GM21723 (cell line): ENCODE data around the gene MED9.
"Not testable (repeated sequence)": the region's sequence is repeated elsewhere in the genome, so short reads cannot be mapped to it uniquely, and the experiment has no call there.

Experiments
- ATAC-seq: cut with Tn5 transposase; IDR thresholded peaks from one replicate; pipeline ENCODE4 v1.9.1; 2021; ENCODE audit warnings: mild to moderate bottlenecking, moderate library complexity; ENCODE audit not compliant: unreplicated experiment

MED9 gene

DNA sequence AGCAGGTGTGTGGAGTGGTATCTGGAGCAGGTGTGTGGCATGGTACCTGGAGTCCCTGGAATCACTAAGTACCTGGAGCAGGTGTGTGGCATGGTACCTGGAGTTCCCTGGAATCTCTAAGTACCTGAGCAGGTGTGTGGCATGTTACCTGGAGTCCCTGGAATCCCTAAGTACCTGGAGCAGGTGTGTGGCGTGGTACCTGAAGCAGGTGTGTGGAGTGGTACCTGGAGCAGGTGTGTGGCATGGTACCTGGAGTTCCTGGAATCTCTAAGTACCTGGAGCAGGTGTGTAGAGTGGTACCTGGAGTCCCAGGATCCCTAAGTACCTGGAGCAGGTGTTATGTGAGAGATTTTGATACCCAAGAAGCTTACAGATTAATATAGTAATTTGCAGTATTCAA lies 22.1 kb upstream of the MED9 start:
- not testable (repeated sequence) for ATAC-seq

DNA sequence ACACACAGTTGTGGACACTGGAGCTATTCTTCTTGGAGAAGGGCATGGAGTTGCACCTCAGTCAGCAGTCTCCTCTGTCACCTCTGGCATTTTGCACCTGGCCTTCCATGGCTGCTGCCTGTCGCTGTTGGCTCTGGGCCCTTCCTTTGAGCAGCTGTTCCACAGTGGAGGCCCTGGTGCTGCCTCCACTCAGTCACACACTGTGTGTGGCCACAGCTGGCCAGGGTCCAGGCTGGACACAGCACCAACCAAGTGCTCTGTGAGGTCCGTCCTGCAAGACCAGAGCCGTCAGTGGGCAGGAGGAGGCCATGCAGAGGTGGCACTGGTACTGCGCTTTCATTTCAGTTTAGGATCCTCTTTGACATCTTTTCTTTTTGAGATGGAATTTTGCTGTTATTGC lies 21.6 kb upstream of the MED9 start:
- no peak for ATAC-seq

- ATAC-seq = no peak
Observed at GRCh38 chr17:17456251-17456650, 20.5 kb upstream of the MED9 start.

- no peak for ATAC-seq
Observed at GRCh38 chr17:17457680-17458079, 19.1 kb upstream of the MED9 start.

DNA sequence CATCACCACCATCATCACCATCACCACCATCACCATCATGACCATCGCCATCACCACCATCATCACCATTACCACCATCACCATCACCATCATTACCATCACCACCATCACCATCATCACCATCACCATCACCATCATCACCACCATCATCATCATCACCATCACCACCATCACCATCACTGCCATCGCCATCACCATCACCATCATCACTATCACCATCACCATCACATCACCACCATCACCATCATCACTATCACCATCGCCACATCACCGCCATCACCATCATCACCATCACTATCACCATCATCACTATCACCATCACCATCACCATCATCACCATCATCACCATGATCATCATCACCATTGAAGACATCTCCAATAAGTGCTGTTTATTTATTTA lies 16.8 kb upstream of the MED9 start:
- ATAC-seq = no peak

- no peak for ATAC-seq
Observed at GRCh38 chr17:17462048-17462824, 14.6 kb upstream of the MED9 start.

DNA sequence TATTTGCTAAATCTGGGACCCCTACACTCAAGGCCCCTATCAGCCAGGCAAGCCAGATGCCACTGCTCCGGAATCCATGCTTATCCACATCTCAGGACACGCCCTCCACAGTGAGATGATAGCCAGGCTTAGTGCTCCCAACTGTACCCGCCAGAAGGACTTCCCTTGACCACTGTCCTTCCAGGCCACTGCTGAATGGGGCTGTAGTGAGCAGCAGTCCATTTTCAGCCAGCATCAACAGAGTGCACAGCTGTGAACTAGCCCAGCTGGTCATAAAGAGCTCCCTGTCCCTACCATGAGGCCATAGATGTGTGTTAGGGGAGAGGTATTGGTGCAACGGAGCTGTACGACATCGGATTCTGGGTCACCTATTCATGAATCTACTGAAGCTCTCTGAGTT lies 13.0 kb upstream of the MED9 start:
- ATAC-seq = no peak

GRCh38 chr17:17465878-17466277 lies 10.9 kb upstream of the MED9 start:
- not testable (repeated sequence) for ATAC-seq

DNA sequence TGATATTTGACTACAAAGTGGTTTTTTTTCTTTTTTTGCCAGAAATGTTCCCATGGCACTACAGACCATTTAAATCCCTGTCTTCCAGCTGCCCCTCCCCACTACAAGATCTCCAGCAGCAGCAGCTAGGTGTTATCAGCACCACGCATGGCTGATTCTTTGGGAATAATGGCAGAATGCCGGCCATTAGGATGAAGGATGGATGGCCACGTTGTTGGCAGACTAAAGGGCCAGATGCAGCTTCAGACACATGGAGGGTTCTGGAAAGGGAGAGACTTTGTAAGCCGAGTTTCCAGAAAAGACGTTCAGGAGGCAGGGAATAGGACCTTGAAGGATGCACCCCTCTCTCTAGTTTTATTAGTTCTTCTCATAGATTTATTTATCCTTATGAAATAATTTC lies 10.3 kb upstream of the MED9 start:
- ATAC-seq = no peak

- no peak for ATAC-seq
Observed at GRCh38 chr17:17467016-17467415, 9.8 kb upstream of the MED9 start.

GRCh38 chr17:17467720-17468119 lies 9.1 kb upstream of the MED9 start:
- no peak for ATAC-seq

DNA sequence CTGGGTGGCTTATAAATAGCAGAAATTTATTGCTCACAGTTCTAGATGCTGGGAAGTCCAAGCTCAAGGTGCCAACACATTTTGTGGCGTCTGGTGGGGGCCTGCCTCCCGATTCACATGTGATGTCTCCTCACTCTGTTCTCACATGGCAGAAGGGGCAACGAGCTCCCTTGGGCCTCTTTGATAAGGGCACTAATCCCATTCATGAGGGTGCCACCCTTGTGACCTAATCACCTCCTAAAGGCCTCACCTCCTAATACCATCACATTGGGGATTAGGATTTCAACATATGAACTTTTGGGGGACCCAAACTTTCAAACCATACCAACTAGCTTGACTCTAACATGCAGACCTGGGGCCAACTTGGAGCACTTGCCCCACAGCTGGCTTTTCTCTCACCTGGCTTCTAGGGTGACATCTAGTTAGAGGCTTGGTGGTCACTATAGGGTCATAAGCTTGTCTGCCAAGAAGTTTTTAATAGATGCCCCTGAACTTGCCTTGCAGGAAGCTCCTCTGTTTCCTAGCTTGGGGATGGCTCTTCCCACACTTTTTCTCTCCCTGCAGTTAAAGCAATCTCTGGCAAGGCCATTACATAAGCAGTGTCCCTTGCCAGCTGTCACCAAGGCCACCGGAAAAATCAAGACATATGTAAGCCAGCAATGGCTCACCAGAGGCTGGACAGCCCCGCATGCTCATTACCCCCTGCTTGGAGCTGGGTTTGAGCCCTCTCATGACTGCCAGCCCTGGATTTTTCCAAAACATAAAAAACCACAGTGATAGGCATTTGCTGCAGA lies 8.4 kb upstream of the MED9 start:
- ATAC-seq = no peak

DNA sequence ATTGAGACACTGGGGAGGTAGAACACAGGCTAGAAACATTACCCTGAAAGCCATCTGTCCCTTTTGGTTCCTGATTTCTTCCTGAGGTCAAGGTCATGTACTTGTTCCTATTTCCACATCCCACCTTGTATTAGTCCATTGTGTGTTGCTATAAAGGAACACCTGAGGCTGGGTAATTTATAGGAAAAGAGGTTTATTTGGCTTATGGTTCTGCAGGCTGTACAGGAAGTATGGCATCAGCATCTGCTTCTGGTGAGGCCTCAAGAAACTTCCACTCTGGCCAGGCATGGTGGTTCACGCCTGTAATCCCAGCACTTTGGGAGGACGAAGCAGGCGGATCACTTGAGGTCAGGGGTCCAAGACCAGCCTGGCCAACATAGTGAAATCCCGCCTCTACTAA lies 7.4 kb upstream of the MED9 start:
- no peak for ATAC-seq

DNA sequence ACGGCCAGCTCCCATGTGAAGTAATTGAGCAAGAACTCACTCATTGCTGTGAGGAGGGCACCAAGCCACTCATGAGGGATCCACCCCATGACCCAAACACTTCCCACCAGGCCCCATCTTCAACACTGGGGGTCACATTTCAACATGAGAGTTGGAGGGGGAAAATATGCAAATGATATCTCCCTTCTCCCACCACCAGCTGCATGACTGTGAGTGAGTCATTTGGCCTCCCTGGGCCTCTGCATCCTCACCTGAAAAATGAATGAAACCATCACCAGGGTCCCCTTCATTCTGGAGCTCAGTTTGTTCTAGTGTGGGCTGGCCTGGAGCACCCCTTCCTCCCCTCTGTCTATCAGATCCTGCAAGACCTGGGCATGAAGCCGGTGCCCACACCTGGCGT lies 6.8 kb upstream of the MED9 start:
- no peak for ATAC-seq

DNA sequence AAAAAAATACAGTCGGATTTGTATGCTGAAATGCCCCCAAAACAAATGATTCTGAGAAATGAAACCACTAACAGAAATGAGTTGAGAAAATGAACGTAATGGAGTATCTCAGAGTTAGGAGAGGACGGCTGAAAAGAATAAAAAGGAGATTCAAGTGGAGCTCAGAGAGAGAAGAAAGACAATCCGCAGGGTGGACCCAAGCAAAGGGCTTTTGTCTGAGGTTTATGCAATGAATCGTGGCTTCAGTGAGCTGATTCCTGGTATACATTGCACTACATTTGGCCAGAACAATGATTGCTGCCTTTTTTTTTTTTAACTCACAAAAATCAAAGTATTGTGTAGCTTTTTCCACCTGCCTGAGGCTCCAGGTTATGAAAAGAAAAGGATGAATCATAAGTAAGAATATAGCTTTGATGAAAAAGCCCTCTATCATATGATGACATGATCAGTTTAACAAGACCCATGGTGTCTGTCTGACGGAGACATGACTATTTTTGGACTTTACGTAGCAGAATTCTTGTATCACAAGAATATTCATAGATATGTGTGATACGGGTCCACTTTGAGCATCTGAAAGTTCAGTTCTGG lies 4.4 kb upstream of the MED9 start:
- ATAC-seq = no peak

GRCh38 chr17:17474341-17474740 lies 2.5 kb upstream of the MED9 start:
- no peak for ATAC-seq

DNA sequence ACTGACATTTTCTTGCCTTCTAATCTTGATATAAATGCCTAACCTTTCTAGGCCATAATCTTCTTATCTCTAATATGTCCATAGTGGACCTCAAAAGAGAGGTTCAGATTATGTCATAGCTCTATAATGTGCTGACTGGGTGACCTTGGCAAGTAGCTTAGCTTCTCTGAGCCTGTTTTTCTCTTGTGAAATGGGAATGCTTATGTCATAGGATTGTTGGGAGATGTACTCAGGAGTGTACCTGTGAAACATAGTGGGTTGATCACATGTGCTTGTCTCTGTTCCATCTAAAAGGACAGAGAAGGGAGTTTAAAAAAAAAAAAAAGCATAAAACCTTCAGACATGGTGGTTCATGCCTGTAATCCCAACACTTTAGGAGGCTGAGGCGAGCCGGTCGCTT lies 2.4 kb downstream of the MED9 start:
- no peak for ATAC-seq

GRCh38 chr17:17480593-17481148 lies 3.9 kb downstream of the MED9 start:
- no peak for ATAC-seq

DNA sequence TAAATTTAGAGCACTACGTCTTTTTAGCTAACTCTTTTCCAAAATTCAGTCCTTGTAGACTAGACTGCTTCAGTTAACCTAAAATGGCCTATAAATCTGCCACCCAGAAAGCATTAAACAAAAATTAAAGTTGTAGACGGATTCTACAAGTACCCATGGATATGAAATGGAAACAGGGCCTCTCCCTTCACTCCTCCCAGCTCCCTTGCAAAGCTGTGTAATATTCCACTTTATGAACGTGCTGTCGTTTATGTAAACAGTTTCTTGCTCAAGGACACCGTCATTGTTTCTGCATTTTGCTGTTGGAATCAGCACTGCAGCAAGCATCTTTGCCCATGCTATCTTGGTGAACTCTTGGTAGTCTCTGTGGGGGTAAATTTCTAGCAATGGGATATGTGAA lies 5.1 kb downstream of the MED9 start:
- ATAC-seq = no peak

GRCh38 chr17:17484451-17484899 lies 7.7 kb downstream of the MED9 start:
- no peak for ATAC-seq

DNA sequence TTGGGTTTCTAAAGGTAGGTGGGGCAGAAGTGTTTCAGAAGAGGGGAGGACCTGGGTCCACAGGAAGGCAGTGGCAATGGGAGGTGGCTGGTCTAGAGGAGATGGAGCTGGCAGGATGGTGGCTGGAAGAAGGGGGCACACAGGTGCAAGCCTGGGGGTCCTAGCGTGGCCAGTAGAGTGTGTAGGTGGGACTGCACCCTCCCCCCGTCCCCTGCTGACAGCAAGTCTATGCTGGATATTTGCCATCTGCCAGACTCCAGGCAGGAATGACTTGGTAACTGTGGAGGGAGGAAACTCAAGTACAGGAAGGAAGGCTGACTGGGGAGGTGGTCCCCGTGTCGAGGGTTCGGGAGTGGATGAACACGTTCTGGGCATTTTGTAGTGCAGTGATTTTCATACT lies 8.6 kb downstream of the MED9 start:
- ATAC-seq = no peak

GRCh38 chr17:17486416-17486815 lies 9.6 kb downstream of the MED9 start:
- ATAC-seq = not testable (repeated sequence)
